Effector memory CD8-positive, alpha-beta T cell (primary cell): ENCODE results near the gene CASQ2.
A peak's percentile ranks its signal among the peaks of the same experiment; 100 is the strongest.
"Not testable (repeated sequence)": the region's sequence is repeated elsewhere in the genome, so short reads cannot be mapped to it uniquely, and the experiment has no call there.

ENCODE experiments used
- ATAC-seq: fragments of 150-1000 bp; cut with Tn5 transposase; replicated peaks from 2 replicates; pipeline ENCODE4 v1.10.0; 2021; ENCODE audit warnings: mild to moderate bottlenecking, moderate library complexity
- DNase-seq, 3 experiments: peaks; one replicate each; pipeline ENCODE4 v3.0.0; 2021
- H3K27ac Mint-ChIP-seq, 2 donors: one replicate each; pipeline ENCODE4 v1.8.0; 2022; ENCODE audit warnings: mild to moderate bottlenecking in 2 of 2, mixed read lengths in 2 of 2, moderate library complexity in 2 of 2
- H3K27me3 Mint-ChIP-seq, 2 donors: one replicate each; pipeline ENCODE4 v1.8.0; 2022; ENCODE audit warnings: mixed read lengths in 2 of 2
- H3K36me3 Mint-ChIP-seq: one replicate; pipeline ENCODE4 v1.8.0; 2022; ENCODE audit warnings: mild to moderate bottlenecking, moderate library complexity, mixed read lengths; ENCODE audit not compliant: insufficient read depth
- H3K4me1 Mint-ChIP-seq, 2 donors: one replicate each; pipeline ENCODE4 v1.8.0; 2022; ENCODE audit warnings: low read depth in 2 of 2, mixed read lengths in 2 of 2
- H3K4me3 Mint-ChIP-seq, 2 donors: one replicate each; pipeline ENCODE4 v1.8.0; 2022; ENCODE audit warnings: mild to moderate bottlenecking in 2 of 2, mixed read lengths in 2 of 2, moderate library complexity in 2 of 2
- H3K9me3 Mint-ChIP-seq, 2 donors: one replicate each; pipeline ENCODE4 v1.8.0; 2022; ENCODE audit warnings: mixed read lengths in 2 of 2

Gene CASQ2

DNA sequence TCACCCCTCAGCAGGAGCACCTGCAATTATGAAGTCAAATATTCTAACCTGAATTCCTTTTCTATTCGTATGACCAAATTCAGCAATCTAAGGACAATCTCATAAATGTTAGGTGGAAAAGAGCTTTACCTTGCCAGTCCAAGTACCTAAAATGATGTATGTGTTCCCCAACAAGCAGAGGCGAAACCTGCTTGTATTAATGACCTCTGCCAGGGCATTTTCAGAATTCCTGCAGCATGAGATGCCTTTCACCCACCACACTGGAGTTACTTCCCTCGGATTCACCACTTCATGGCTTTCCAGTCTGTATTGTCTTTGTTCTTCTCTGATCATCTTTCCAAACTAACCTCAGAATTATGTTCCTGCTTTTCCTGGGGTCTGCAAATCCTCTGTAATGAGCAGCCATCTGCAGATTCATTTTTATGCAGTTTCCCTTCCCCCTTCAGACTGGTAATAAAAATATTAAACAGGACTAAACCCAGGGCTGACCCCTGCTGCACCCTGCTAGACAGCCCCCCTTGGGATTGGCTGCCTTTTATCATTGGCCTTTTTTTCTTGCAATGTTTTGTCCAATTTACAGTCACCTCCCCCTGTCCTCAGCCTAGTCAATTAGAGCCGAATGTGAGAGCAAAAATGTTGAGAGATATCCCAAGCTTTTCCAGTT lies 26.6 kb upstream of the CASQ2 start:
- Mint-ChIP-seq H3K36me3 (no peaks in the 10 kb centered on the region), H3K9me3 (no peaks in the 10 kb centered on the region), H3K4me3 (no peak overlapping the region), H3K27ac (no peak overlapping the region), H3K4me1 (no peaks in the 10 kb centered on the region), H3K27me3 (peaks cover 46 to 55% of the 10 kb centered on the region in 2 donors)
- ATAC-seq (no peak), DNase-seq (no peak)

DNA sequence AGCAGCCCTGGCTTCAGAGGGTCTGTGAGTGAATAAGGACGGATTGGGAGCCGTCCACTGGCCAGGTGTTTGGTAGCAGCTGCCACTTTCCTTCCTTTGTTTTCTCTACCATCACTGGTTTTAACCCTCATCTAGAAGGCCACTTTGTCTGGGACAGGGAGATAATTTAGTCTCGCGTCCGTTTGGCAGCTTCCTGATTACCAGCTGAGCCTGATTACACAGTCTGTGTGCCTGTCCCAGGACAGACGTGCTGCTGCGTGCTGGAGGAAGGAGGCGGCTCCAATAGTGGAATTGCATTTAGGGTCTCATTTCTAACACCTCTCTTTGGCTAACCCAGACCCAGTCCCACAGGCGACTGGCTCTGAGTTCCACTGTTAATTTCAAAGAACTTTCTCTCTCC lies 24.6 kb upstream of the CASQ2 start:
- Mint-ChIP-seq H3K9me3 (no peaks in the 10 kb centered on the region), H3K27me3 (peaks cover 45 to 46% of the 10 kb centered on the region in 2 donors), H3K4me3 (no peak overlapping the region), H3K27ac (no peak overlapping the region), H3K4me1 (no peaks in the 10 kb centered on the region), H3K36me3 (no peaks in the 10 kb centered on the region)
- no peak for ATAC-seq
- no peak for DNase-seq

DNA sequence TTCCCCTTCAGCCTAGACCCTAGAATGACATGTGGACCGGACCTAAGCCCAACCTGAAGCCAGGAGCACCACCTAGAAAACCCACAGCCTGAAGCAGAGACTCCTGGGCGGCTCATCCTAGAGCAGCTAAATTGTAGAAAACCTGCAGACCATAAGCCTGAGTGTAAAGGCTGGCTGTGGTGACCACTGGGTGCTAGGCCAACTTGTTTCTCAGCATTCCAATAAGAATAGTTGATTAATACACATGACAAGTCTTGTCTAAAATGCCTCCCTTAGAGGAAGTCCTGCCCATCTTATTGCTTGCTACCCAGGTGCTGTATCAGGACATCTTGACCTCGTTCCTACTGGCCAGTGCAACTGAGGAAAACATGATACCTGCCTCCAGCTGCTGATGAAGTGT lies 23.3 kb upstream of the CASQ2 start:
- H3K36me3 Mint-ChIP-seq, result no peaks in the 10 kb centered on the region
- ATAC-seq, result no peak
- H3K4me3 Mint-ChIP-seq, result no peak overlapping the region
- H3K4me1 Mint-ChIP-seq, result no peaks in the 10 kb centered on the region
- H3K9me3 Mint-ChIP-seq, result no peaks in the 10 kb centered on the region
- no peak overlapping the region for H3K27ac Mint-ChIP-seq
- H3K27me3 Mint-ChIP-seq, result peaks cover 46 to 48% of the 10 kb centered on the region in 2 donors
- no peak for DNase-seq

DNA sequence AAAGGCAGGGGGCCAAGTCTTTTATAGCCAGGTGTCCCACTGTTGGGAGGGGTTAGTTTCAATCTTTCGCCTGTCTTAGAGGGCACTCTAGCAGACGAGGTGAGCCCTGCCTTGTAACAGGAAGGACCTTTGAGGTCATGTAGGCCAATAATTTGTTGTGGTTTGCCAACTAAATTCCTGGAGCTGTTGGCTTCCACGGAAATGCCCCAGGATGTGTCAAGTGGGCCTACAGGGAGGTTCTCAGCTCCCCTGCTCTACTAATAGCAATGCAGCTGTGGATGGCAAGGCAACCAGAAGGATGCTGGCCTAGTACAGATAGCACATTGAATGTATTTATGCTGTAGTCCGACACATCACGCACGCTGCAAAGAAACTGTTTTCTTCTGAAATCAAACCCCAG lies 22.3 kb upstream of the CASQ2 start:
- no peak for ATAC-seq
- no peak overlapping the region for H3K4me3 Mint-ChIP-seq
- H3K27ac Mint-ChIP-seq, result no peak overlapping the region
- H3K9me3 Mint-ChIP-seq, result no peaks in the 10 kb centered on the region
- peaks cover 41 to 51% of the 10 kb centered on the region in 2 donors for H3K27me3 Mint-ChIP-seq
- H3K4me1 Mint-ChIP-seq, result no peaks in the 10 kb centered on the region
- DNase-seq, result no peak
- H3K36me3 Mint-ChIP-seq, result no peaks in the 10 kb centered on the region

- Mint-ChIP-seq H3K27ac (no peak overlapping the region), H3K27me3 (peaks cover 36 to 48% of the 10 kb centered on the region in 2 donors), H3K4me3 (no peak overlapping the region), H3K9me3 (no peaks in the 10 kb centered on the region), H3K36me3 (no peaks in the 10 kb centered on the region), H3K4me1 (no peaks in the 10 kb centered on the region)
- ATAC-seq, result no peak
- DNase-seq, result no peak
These were observed 21.8 kb upstream of the CASQ2 start for GRCh38 chr1:115790356-115790755.

DNA sequence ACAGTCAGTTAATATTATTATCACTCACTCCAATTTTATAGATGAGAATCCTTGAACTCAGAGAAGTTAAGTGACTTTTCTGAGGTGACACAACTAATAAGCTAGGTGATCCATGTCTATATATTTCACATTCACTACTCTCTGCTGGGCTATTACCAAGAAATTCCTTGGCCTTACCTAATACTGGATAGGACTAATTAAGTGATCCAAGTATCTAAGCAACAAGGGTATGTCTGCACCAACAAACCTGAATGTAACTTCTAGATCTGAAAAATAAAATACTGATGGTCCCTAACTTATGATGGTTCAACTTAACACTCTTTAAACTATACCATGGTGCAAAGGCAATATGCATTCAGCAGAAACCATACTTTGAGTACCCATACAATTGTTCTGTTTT lies 14.8 kb upstream of the CASQ2 start:
- Mint-ChIP-seq H3K9me3 (peaks cover 0 to 1% of the 10 kb centered on the region in 2 donors), H3K4me3 (no peak overlapping the region), H3K27ac (no peak overlapping the region), H3K4me1 (no peaks in the 10 kb centered on the region), H3K27me3 (peaks cover 40 to 53% of the 10 kb centered on the region in 2 donors), H3K36me3 (no peaks in the 10 kb centered on the region)
- ATAC-seq (no peak), DNase-seq (no peak)

GRCh38 chr1:115782571-115783281 lies 14.2 kb upstream of the CASQ2 start:
- peaks cover 43 to 53% of the 10 kb centered on the region in 2 donors for H3K27me3 Mint-ChIP-seq
- no peaks in the 10 kb centered on the region for H3K4me1 Mint-ChIP-seq
- H3K4me3 Mint-ChIP-seq, result no peak overlapping the region
- ATAC-seq, result no peak
- no peak for DNase-seq
- H3K9me3 Mint-ChIP-seq, result peaks cover 0 to 1% of the 10 kb centered on the region in 2 donors
- no peak overlapping the region for H3K27ac Mint-ChIP-seq
- no peaks in the 10 kb centered on the region for H3K36me3 Mint-ChIP-seq

DNA sequence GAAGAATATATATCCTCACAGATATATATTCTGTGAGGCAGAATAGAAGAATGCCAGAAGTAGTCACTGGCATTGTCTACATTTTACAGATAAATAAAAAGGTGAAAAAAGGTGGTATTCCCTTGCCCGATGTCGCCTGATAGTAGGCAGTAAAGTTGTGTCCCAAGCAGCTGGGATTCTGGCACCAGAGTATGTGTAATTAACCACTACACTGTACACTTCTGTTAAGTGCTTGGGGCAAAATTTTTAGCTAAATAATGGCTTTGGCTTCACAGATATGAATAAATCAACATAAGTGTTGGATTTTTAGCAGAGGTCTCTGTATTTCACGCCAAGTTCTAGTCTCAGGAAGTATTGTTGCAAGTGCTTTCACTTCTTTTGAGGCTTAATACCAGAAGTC lies 13.3 kb upstream of the CASQ2 start:
- Mint-ChIP-seq H3K36me3 (no peaks in the 10 kb centered on the region), H3K27ac (no peak overlapping the region), H3K4me3 (no peak overlapping the region), H3K27me3 (peaks cover 48 to 50% of the 10 kb centered on the region in 2 donors), H3K4me1 (no peaks in the 10 kb centered on the region), H3K9me3 (peaks cover 0 to 1% of the 10 kb centered on the region in 2 donors)
- ATAC-seq (no peak), DNase-seq (no peak)

GRCh38 chr1:115781343-115781742 lies 12.8 kb upstream of the CASQ2 start:
- ATAC-seq (no peak), DNase-seq (no peak)
- H3K36me3 Mint-ChIP-seq, result peaks cover 4% of the 10 kb centered on the region
- H3K27me3 Mint-ChIP-seq, result peaks cover 47 to 48% of the 10 kb centered on the region in 2 donors
- no peaks in the 10 kb centered on the region for H3K4me1 Mint-ChIP-seq
- H3K27ac Mint-ChIP-seq, result no peak overlapping the region
- H3K9me3 Mint-ChIP-seq, result peaks cover 0 to 1% of the 10 kb centered on the region in 2 donors
- no peak overlapping the region for H3K4me3 Mint-ChIP-seq

- peaks cover 47 to 48% of the 10 kb centered on the region in 2 donors for H3K27me3 Mint-ChIP-seq
- H3K4me3 Mint-ChIP-seq, DNase-seq, H3K27ac Mint-ChIP-seq, ATAC-seq, H3K4me1 Mint-ChIP-seq, H3K9me3 Mint-ChIP-seq, H3K36me3 Mint-ChIP-seq: not testable (repeated sequence)
These were observed 12.1 kb upstream of the CASQ2 start for GRCh38 chr1:115780655-115781054.

GRCh38 chr1:115779075-115779474 lies 10.6 kb upstream of the CASQ2 start:
- DNase-seq, ATAC-seq, H3K36me3 Mint-ChIP-seq, H3K9me3 Mint-ChIP-seq, H3K4me3 Mint-ChIP-seq, H3K27ac Mint-ChIP-seq, H3K4me1 Mint-ChIP-seq: not testable (repeated sequence)
- peaks cover 46 to 48% of the 10 kb centered on the region in 2 donors for H3K27me3 Mint-ChIP-seq

DNA sequence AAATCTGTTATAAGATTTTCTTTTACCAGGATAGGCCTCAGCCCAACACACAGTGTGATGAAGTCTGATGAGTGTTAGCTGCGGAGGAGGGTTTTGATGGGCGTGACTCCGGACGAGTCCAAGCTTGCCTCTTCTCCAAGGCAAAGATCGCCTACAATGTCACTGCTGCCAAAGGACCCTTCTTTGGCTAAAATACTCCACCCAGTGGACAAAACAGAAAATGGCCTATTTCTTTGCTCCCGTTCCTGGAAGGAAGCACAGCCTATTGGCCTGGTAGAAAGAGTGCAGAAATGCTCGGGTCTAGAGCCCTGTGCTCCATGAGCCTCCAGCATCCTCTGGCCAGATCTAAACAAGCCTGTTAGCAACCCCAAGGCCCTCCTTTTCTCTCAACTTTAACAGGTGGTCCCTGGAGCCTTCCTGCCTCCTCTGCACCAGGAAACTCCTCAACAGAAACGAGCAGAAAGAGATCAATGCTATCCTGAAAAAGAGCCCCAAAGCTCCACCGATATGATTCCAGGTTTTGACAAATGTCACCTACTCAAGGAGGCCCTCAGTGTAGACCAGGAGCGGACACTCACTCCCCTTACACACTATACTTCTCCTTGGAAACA lies 3.4 kb upstream of the CASQ2 start:
- Mint-ChIP-seq H3K4me1 (no peaks in the 10 kb centered on the region), H3K27me3 (peaks cover 22 to 31% of the 10 kb centered on the region in 2 donors), H3K27ac (no peak overlapping the region), H3K4me3 (no peak overlapping the region), H3K9me3 (no peaks in the 10 kb centered on the region), H3K36me3 (peaks cover 4% of the 10 kb centered on the region)
- ATAC-seq (no peak), DNase-seq (peak in 1 of 3 experiments; percentile 1)

DNA sequence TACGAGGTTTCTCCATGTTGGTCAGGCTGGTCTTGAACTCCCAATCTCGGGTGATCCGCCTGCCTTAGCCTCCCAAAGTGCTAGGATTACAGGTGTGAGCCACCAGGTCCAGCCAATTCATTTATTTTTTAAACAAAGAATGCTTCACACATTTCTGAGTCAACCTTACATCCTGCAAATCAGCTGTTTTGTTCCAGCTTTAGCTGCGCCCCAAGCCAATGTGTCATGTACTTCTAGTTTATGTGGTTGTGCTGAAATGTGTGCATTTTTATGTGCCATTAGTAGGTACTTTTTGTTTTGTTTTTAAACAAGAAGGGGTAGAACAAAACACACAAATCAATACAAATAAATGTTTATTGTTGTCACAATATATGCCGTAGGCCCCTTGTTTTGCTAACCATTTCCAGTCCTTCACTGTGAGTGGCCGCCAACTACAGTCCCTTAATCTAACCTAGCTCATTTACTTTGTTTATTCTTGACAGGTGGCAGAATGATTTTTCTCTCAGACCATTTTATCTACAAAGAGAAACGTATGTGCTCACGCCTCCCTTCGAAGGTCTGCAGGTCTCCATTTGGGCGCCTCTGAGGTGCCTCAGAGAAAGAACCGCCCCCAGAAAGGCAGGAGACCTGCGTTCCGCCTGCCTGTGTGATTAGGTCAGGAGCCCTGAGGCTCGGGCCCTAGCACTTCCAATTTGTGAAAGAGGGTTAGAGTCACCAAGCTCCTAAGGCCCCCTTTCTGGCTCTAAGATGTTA lies 2.8 kb upstream of the CASQ2 start:
- H3K9me3 Mint-ChIP-seq, result no peaks in the 10 kb centered on the region
- no peak overlapping the region for H3K27ac Mint-ChIP-seq
- ATAC-seq (no peak), DNase-seq (no peak)
- peaks cover 23 to 31% of the 10 kb centered on the region in 2 donors for H3K27me3 Mint-ChIP-seq
- no peaks in the 10 kb centered on the region for H3K4me1 Mint-ChIP-seq
- no peaks in the 10 kb centered on the region for H3K36me3 Mint-ChIP-seq
- no peak overlapping the region for H3K4me3 Mint-ChIP-seq
